SKM-1 treated with dmso at 0.1 percent for 144 hours (cell line): ENCODE measurements around the gene PCED1B.
A peak's percentile ranks its signal among the peaks of the same experiment; 100 is the strongest.

ENCODE experiments used
- DNase-seq: peaks from one replicate; lab custom pipeline; 2025; ENCODE audit not compliant: unreplicated experiment; lab: John Stamatoyannopoulos, UW

PCED1B gene

GRCh38 chr12:47067771-47068431, 11.5 kb upstream of the PCED1B start:
- no peak for DNase-seq

GRCh38 chr12:47068539-47068938, 10.9 kb upstream of the PCED1B start:
- no peak for DNase-seq

- no peak for DNase-seq
These were observed 9.1 kb upstream of the PCED1B start for GRCh38 chr12:47070310-47070709.

GRCh38 chr12:47071241-47071852, 8.1 kb upstream of the PCED1B start:
- DNase-seq: no peak

GRCh38 chr12:47073951-47074350, 5.5 kb upstream of the PCED1B start:
- DNase-seq: no peak

- DNase-seq: no peak
These were observed 4.7 kb upstream of the PCED1B start for GRCh38 chr12:47074757-47075156.

- DNase-seq: no peak
These were observed 4.0 kb upstream of the PCED1B start for GRCh38 chr12:47075192-47076084.

GRCh38 chr12:47077206-47078085, 2.0 kb upstream of the PCED1B start:
- DNase-seq: no peak

- DNase-seq: no peak
These were observed 1.4 kb upstream of the PCED1B start for GRCh38 chr12:47078086-47078395.

GRCh38 chr12:47078733-47079467, 521 bp upstream of the PCED1B start:
- DNase-seq: no peak

- DNase-seq: no peak
These were observed 732 bp downstream of the PCED1B start for GRCh38 chr12:47079981-47080724.

GRCh38 chr12:47080725-47081502, 1.5 kb downstream of the PCED1B start:
- peak; percentile 21 for DNase-seq

GRCh38 chr12:47082283-47082682, 2.9 kb downstream of the PCED1B start:
- DNase-seq: no peak

- DNase-seq: peak; percentile 4
These were observed 3.6 kb downstream of the PCED1B start for GRCh38 chr12:47082796-47083621.

GRCh38 chr12:47084172-47084571, 4.8 kb downstream of the PCED1B start:
- DNase-seq: no peak

- peak; percentile 5 for DNase-seq
These were observed 6.4 kb downstream of the PCED1B start for GRCh38 chr12:47085815-47086252.

- no peak for DNase-seq
These were observed 7.8 kb downstream of the PCED1B start for GRCh38 chr12:47087088-47087688.
